GM12878 (cell line): Measurements from ENCODE around the gene NEGR1.

Experiments used
- CHD1 ChIP-seq: IDR thresholded peaks from 2 replicates; pipeline ENCODE4 v1.6.1; 2012; ENCODE audit warnings: low read depth, low read length, improper control_type of control experiment
- POLR2A ChIP-seq: IDR thresholded peaks from 2 replicates; pipeline ENCODE4 v1.6.1; 2011; ENCODE audit warnings: low read depth, mild to moderate bottlenecking, low read length
- RAD21 ChIP-seq: IDR thresholded peaks from 2 replicates; pipeline ENCODE4 v1.6.1; 2011; ENCODE audit warnings: mild to moderate bottlenecking, low read depth, low read length, moderate library complexity; ENCODE audit not compliant: insufficient read depth
- YY1 ChIP-seq: IDR thresholded peaks from 2 replicates; pipeline ENCODE4 v1.6.1; 2011; ENCODE audit warnings: low read depth, mild to moderate bottlenecking, low read length
- TF ChIP-seq, protein P1 (sequence below): IDR thresholded peaks from 2 replicates; pipeline ENCODE4 v1.6.1; 2011; ENCODE audit warnings: low read depth, low read length, improper control_type of control experiment, borderline replicate concordance

DNA sequence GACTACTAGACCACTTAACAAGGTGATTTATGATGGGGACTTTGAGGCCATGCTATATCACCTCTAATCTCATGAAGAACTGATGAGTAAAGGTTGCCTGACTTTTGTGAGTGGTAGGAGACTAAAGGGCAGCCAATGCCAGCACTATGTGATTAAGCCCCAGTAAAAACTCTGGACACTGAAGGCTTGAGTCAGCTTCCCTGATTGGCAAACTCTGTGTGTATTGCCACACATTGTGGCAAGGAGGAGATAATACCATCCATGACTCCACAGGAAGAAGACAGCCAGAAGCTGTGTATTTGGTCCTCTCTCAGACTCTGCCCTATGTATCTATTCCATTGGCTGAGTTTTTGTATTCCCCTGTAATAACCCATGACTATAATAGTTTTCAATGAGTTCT, 788.2 kb downstream of the NEGR1 start:
- TF ChIP-seq, protein P1, sequence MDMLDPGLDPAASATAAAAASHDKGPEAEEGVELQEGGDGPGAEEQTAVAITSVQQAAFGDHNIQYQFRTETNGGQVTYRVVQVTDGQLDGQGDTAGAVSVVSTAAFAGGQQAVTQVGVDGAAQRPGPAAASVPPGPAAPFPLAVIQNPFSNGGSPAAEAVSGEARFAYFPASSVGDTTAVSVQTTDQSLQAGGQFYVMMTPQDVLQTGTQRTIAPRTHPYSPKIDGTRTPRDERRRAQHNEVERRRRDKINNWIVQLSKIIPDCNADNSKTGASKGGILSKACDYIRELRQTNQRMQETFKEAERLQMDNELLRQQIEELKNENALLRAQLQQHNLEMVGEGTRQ, result no peak
- TF ChIP-seq YY1, result no peak
- no peak for TF ChIP-seq RAD21
- no peak for TF ChIP-seq POLR2A
- TF ChIP-seq CHD1, result no peak
